DND-41 (cell line): Measurements from ENCODE around the gene TMEM167A.

ENCODE experiments used
- CTCF ChIP-seq: IDR thresholded peaks from 2 replicates; pipeline ENCODE4 v1.5.1; 2012; ENCODE audit warnings: borderline replicate concordance, low read length, moderate library complexity, mild to moderate bottlenecking; ENCODE audit not compliant: poor library complexity, severe bottlenecking; ENCODE audit errors: extremely low read depth
- EZH2 ChIP-seq: IDR thresholded peaks from 3 replicates; pipeline ENCODE4 v1.6.1; 2012; ENCODE audit warnings: borderline replicate concordance, low read depth, mild to moderate bottlenecking, moderate library complexity, low read length, inconsistent platforms; ENCODE audit not compliant: severe bottlenecking

DNA sequence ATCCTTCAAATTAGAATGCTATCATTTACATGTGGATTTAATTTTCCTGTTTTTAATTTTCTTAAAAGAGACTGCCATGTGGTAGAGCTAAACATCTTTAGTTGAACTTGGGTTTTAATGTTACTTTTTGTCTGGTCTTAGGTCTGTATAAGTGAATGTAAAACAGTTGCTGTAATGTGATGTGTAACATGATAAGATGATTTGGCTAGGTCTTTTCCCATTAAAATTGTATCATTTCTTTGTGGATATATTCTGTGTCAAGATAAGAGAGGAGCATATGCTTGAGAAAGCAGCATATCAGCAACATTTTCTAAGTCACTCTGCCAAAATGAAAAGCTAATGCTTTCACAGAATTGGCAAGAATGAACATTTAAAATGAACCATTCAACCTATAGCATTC, 18.5 kb downstream of the TMEM167A start:
- TF ChIP-seq CTCF, result no peak
- TF ChIP-seq EZH2, result no peak
